ENCODE results near the gene MUC2. TPM values are rescaled to one million over a fixed set of nuclear protein-coding genes. Genes with fewer than 3 reads are reported as not detected.

The MUC2 gene
- total and polyA plus RNA-seq, 5 donors from 2014 or later = not detected

DNA sequence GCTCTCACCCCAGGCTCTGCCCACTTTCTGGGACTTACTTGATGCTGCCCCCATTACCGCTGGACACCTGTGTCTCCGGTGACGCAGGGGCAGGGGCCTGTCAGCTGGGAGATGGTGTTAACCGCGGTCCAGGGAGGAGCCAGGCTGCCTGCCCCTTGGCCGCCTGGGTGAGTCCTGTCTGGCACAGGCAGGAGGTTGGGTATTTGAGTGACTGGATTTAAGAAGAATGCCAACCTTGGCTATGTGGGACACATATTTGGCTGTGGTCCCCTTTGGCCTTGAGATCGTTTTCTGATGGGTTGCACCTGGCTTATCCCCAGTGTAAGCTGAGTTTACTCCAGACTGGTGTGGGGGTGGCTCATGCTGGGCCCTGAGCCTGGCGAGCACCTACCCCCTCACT lies 40.7 kb upstream of the MUC2 start:
- H3K4me1 ChIP-seq (ENCODE audit: control insufficient read depth, insufficient read depth, low read length, poor library complexity, severe bottlenecking) = no peaks in the 10 kb centered on the region
- H3K27ac ChIP-seq (ENCODE audit: insufficient read depth, low read length, poor library complexity, severe bottlenecking) = no peak overlapping the region
- H3K4me3 ChIP-seq (ENCODE audit: low read depth, low read length) = no peak overlapping the region
- no peak for DNase-seq
- Mint-ChIP-seq H3K4me3 (no peak overlapping the region), H3K36me3 (no peaks in the 10 kb centered on the region), H3K4me1 (peaks cover 0 to 5% (median 0%) of the 10 kb centered on the region in 4 donors), H3K9me3 (peaks cover 0 to 6% (median 0%) of the 10 kb centered on the region in 7 donors), H3K27ac (no peak overlapping the region), H3K27me3 (no peaks in the 10 kb centered on the region)
- no peaks in the 10 kb centered on the region for H3K9me3 ChIP-seq (ENCODE audit: control insufficient read depth in 2 of 2, low read length in 2 of 2)
- no peaks in the 10 kb centered on the region for H3K27me3 ChIP-seq (ENCODE audit: control insufficient read depth, insufficient read depth, low read length)
- ATAC-seq (ENCODE audit: low read depth in 2 of 2) = no peak
- no peaks in the 10 kb centered on the region for H3K36me3 ChIP-seq (ENCODE audit: control insufficient read depth, insufficient read depth, low read length)

DNA sequence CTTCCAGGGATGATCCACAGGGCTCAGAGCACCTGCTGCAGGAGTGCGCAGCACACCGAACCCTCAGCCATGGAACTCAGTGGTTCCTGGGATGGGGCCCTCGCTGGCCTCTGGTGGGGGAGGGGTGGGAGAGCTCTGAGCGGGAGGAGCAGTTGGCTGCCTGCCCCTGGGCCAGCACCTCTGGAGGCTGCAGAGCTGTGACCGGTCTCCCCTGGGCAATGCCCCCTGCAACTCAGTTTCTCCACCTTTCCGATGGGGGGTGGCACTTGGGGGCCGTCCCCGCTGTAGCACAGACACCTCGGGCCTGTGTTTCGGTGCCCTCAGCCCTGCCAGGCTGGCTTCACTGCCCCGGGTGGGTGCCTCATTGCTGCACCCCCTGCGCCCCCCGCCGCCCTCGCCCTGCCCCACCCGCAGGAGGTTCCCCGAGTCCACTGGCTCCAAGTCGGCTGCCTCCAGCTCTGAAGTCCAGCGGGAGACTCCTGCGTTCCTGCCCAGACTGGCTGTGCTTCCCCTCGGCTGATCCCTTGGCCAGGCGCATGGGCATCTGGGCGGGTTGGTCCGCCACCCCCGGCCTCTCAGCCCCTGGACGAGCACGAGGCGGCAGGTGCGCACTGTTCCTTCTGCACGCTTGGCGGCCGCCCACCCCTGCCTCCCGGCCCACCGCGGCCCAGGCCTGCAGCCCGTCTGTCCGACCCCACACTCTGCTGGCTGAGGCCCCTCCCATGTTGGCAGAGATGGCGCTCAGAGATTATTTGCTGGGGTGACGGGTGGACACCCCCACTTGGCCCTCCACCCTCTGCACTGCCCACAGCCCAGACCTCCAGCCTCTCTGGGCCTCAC lies 40.0 kb upstream of the MUC2 start:
- Histone ChIP-seq H3K4me1 (ENCODE audit: control insufficient read depth, insufficient read depth, low read length, poor library complexity, severe bottlenecking) (no peaks in the 10 kb centered on the region), H3K36me3 (ENCODE audit: control insufficient read depth, insufficient read depth, low read length) (no peaks in the 10 kb centered on the region), H3K27me3 (ENCODE audit: control insufficient read depth, insufficient read depth, low read length) (no peaks in the 10 kb centered on the region), H3K27ac (ENCODE audit: insufficient read depth, low read length, poor library complexity, severe bottlenecking) (no peak overlapping the region), H3K4me3 (ENCODE audit: low read depth, low read length) (no peak overlapping the region), H3K9me3 (ENCODE audit: control insufficient read depth in 2 of 2, low read length in 2 of 2) (no peaks in the 10 kb centered on the region)
- ATAC-seq (ENCODE audit: low read depth in 2 of 2) (no peak), DNase-seq (no peak)
- Mint-ChIP-seq H3K9me3 (peaks cover 0 to 6% (median 0%) of the 10 kb centered on the region in 7 donors), H3K36me3 (no peaks in the 10 kb centered on the region), H3K27ac (no peak overlapping the region), H3K4me1 (peaks cover 0 to 5% (median 0%) of the 10 kb centered on the region in 4 donors), H3K27me3 (no peaks in the 10 kb centered on the region), H3K4me3 (no peak overlapping the region)

DNA sequence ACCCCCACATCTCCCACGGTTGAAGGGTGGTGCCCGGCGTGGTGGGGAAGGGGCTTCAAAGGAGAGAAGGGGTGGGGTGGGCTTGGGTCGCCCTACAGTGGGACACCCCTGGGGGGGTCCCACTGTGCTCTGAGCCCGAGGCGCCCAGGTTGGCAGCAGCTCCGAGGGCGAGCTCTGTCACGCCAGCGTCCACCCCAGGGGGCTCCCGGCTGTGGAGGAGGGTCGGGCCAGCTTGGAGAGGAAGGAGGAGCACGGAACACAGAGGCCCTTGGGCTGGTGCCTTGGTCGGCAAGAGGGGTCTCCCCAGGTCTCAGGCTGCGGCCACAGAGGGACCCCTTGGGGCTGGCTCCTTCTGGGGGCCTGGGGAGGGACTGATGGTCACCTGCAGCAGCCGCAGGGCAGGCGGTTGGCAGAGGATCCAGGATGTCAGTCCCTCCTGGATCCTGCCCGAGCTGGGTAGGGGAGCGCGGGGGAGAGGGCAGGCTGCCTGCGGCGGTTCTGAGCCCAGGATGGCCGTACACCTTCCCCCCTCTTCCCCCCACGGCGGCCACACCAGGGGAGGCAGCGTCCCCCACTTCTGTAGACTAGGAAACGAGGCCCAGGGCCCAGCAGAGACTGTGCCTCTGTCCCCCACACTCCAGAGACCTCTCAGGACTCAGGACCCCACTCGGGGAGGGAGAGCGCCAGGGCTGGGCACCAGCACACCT lies 38.9 kb upstream of the MUC2 start:
- Histone ChIP-seq H3K4me3 (ENCODE audit: low read depth, low read length) (no peak overlapping the region), H3K27ac (ENCODE audit: insufficient read depth, low read length, poor library complexity, severe bottlenecking) (no peak overlapping the region), H3K4me1 (ENCODE audit: control insufficient read depth, insufficient read depth, low read length, poor library complexity, severe bottlenecking) (no peaks in the 10 kb centered on the region), H3K36me3 (ENCODE audit: control insufficient read depth, insufficient read depth, low read length) (no peaks in the 10 kb centered on the region), H3K27me3 (ENCODE audit: control insufficient read depth, insufficient read depth, low read length) (no peaks in the 10 kb centered on the region), H3K9me3 (ENCODE audit: control insufficient read depth in 2 of 2, low read length in 2 of 2) (no peaks in the 10 kb centered on the region)
- DNase-seq = no peak
- Mint-ChIP-seq H3K9me3 (peaks cover 0 to 6% (median 0%) of the 10 kb centered on the region in 7 donors), H3K27ac (no peak overlapping the region), H3K4me1 (peaks cover 0 to 5% (median 0%) of the 10 kb centered on the region in 4 donors), H3K27me3 (no peaks in the 10 kb centered on the region), H3K4me3 (no peak overlapping the region), H3K36me3 (no peaks in the 10 kb centered on the region)
- ATAC-seq (ENCODE audit: low read depth in 2 of 2) = no peak

DNA sequence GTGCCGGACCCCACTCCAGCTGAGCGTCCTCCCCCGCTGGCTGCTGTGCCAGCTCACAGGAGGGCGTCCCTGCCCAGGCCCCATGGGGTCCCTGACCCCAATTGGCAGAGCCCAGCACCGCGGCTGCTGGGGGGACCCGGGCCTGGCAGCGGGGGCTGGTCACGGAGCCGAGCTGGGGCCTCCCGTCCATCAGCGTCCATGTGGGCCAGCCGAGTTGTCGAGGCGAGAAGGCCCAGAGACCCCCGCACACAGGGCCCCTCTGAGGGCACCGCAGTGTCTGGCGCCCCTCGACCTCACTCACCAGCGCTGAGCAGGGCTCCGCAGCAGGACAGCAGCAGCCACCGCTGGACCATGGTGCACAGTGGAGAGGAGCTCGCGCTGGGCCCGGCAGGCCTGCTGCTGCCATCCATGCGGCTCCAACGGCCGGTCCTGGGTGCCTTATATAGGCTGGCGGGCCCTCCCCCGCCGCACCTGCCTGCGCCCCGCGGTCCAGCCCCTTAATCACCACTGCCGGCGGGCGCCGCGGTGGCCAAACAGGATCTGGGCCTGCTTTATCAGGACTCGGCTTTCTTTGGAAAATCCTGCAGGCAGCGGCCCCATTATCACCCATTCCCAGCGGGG lies 38.3 kb upstream of the MUC2 start, which contains the start of gene MUC6:
MUC6 (minus strand) TSS at position 416 of the 621 bp plus-strand sequence; CDS start at position 353, 63 bp downstream.
- peaks cover 0 to 5% (median 0%) of the 10 kb centered on the region in 4 donors for H3K4me1 Mint-ChIP-seq
- no peaks in the 10 kb centered on the region for H3K27me3 Mint-ChIP-seq
- no peak within 1 kb of the TSS for H3K4me3 Mint-ChIP-seq
- Histone ChIP-seq H3K27ac (ENCODE audit: insufficient read depth, low read length, poor library complexity, severe bottlenecking) (no peak within 1 kb of the TSS), H3K4me1 (ENCODE audit: control insufficient read depth, insufficient read depth, low read length, poor library complexity, severe bottlenecking) (no peaks in the 10 kb centered on the region), H3K27me3 (ENCODE audit: control insufficient read depth, insufficient read depth, low read length) (no peaks in the 10 kb centered on the region), H3K4me3 (ENCODE audit: low read depth, low read length) (no peak within 1 kb of the TSS), H3K9me3 (ENCODE audit: control insufficient read depth in 2 of 2, low read length in 2 of 2) (no peaks in the 10 kb centered on the region), H3K36me3 (ENCODE audit: control insufficient read depth, insufficient read depth, low read length) (no peaks in the 10 kb centered on the region)
- DNase-seq (no peak), ATAC-seq (ENCODE audit: low read depth in 2 of 2) (no peak)
- H3K36me3 Mint-ChIP-seq = no peaks in the 10 kb centered on the region
- H3K9me3 Mint-ChIP-seq = peaks cover 0 to 6% (median 0%) of the 10 kb centered on the region in 7 donors
- no peak within 1 kb of the TSS for H3K27ac Mint-ChIP-seq

DNA sequence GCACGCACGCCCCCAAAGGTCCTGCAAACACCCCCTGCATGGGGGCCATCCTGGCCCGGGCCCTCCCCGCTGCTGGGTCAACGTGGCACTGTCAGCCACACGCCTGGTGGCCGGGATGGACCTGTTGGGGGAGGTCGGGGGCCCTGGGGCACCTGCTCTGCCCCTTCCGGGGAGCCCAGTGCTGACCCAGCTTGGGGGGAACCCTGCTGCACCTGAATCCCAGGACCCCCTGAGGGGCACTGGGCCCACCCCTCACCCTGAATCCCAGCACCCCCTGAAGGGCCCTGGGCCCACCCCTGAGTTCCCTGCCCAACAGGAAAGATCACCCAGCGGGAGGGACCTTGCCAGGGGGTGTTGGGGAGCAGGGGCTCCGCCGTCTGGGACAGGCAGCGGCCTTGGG lies 37.7 kb upstream of the MUC2 start:
- no peaks in the 10 kb centered on the region for H3K27me3 ChIP-seq (ENCODE audit: control insufficient read depth, insufficient read depth, low read length)
- no peak overlapping the region for H3K27ac ChIP-seq (ENCODE audit: insufficient read depth, low read length, poor library complexity, severe bottlenecking)
- no peak overlapping the region for H3K4me3 ChIP-seq (ENCODE audit: low read depth, low read length)
- Mint-ChIP-seq H3K36me3 (no peaks in the 10 kb centered on the region), H3K9me3 (peaks cover 0 to 6% (median 0%) of the 10 kb centered on the region in 7 donors), H3K27me3 (no peaks in the 10 kb centered on the region), H3K27ac (no peak overlapping the region), H3K4me1 (peaks cover 0 to 5% (median 0%) of the 10 kb centered on the region in 4 donors), H3K4me3 (no peak overlapping the region)
- no peak for DNase-seq
- H3K4me1 ChIP-seq (ENCODE audit: control insufficient read depth, insufficient read depth, low read length, poor library complexity, severe bottlenecking) = no peaks in the 10 kb centered on the region
- no peak for ATAC-seq (ENCODE audit: low read depth in 2 of 2)
- no peaks in the 10 kb centered on the region for H3K9me3 ChIP-seq (ENCODE audit: control insufficient read depth in 2 of 2, low read length in 2 of 2)
- H3K36me3 ChIP-seq (ENCODE audit: control insufficient read depth, insufficient read depth, low read length) = no peaks in the 10 kb centered on the region

DNA sequence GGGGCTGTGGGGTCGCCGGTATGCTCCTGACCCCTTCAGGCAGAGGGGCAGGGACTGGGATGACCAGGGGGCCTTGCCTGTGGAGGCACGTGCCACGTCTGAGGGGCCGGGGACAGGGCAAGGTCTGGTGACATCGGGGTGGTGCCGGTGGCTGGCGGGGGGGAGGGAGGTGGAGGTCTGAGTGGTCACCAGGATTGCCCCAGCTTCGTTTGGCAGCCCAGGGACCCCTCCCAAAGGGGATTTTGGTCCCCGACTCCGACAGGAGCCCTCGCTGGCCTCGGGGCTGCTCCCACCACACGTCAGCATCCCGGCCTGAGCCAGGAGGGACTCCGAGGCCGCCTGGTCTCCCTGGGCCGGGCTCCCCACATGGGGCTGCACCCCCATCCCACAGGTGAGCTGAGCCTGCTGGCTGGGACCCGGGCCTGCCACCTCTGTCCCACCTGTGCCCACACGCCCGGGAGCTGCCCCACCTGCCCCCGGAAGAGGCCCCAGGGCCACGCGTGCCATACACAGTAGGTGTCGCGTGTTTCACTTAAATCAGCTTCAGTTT lies 37.1 kb upstream of the MUC2 start:
- no peak overlapping the region for H3K27ac ChIP-seq (ENCODE audit: insufficient read depth, low read length, poor library complexity, severe bottlenecking)
- no peaks in the 10 kb centered on the region for H3K36me3 ChIP-seq (ENCODE audit: control insufficient read depth, insufficient read depth, low read length)
- H3K27ac Mint-ChIP-seq = no peak overlapping the region
- no peaks in the 10 kb centered on the region for H3K9me3 ChIP-seq (ENCODE audit: control insufficient read depth in 2 of 2, low read length in 2 of 2)
- H3K4me1 ChIP-seq (ENCODE audit: control insufficient read depth, insufficient read depth, low read length, poor library complexity, severe bottlenecking) = no peaks in the 10 kb centered on the region
- H3K27me3 Mint-ChIP-seq = no peaks in the 10 kb centered on the region
- DNase-seq (no peak), ATAC-seq (ENCODE audit: low read depth in 2 of 2) (no peak)
- H3K4me1 Mint-ChIP-seq = no peaks in the 10 kb centered on the region
- H3K27me3 ChIP-seq (ENCODE audit: control insufficient read depth, insufficient read depth, low read length) = no peaks in the 10 kb centered on the region
- H3K36me3 Mint-ChIP-seq = no peaks in the 10 kb centered on the region
- H3K4me3 ChIP-seq (ENCODE audit: low read depth, low read length) = no peak overlapping the region
- peaks cover 0 to under 1% (median 0%) of the 10 kb centered on the region in 7 donors for H3K9me3 Mint-ChIP-seq
- H3K4me3 Mint-ChIP-seq = no peak overlapping the region

DNA sequence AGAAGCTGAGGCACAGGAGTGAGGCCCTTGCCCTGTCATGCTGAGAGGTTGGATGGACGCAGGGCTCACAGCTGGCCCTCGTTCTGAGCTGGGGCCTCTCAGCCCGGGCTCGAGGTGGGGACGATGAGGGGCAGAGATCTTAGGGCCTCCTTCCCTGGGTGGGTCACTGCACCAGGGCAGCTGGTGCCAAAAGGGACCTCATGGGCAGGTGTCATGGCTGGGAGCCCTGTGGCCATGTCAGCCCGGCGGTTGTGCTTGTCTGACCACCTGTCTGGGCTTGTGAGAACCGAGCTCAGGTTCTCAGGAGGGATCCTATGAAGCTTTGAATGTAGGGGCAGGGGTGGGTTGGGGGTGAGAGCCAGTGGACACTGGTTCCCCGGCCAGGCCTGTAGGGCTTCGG lies 36.3 kb upstream of the MUC2 start:
- DNase-seq = no peak
- Mint-ChIP-seq H3K27me3 (no peaks in the 10 kb centered on the region), H3K27ac (no peak overlapping the region), H3K4me3 (no peak overlapping the region), H3K4me1 (no peaks in the 10 kb centered on the region), H3K36me3 (no peaks in the 10 kb centered on the region), H3K9me3 (no peaks in the 10 kb centered on the region)
- no peaks in the 10 kb centered on the region for H3K4me1 ChIP-seq (ENCODE audit: control insufficient read depth, insufficient read depth, low read length, poor library complexity, severe bottlenecking)
- no peak for ATAC-seq (ENCODE audit: low read depth in 2 of 2)
- H3K27ac ChIP-seq (ENCODE audit: insufficient read depth, low read length, poor library complexity, severe bottlenecking) = no peak overlapping the region
- H3K27me3 ChIP-seq (ENCODE audit: control insufficient read depth, insufficient read depth, low read length) = no peaks in the 10 kb centered on the region
- H3K36me3 ChIP-seq (ENCODE audit: control insufficient read depth, insufficient read depth, low read length) = no peaks in the 10 kb centered on the region
- no peaks in the 10 kb centered on the region for H3K9me3 ChIP-seq (ENCODE audit: control insufficient read depth in 2 of 2, low read length in 2 of 2)
- H3K4me3 ChIP-seq (ENCODE audit: low read depth, low read length) = no peak overlapping the region

All from CD4-positive, CD25-positive, alpha-beta regulatory T cell (primary cell).